C4-2B (cell line): ENCODE measurements around the gene PCED1B.
"Not testable (repeated sequence)": the region's sequence is repeated elsewhere in the genome, so short reads cannot be mapped to it uniquely, and the experiment has no call there.

Experiments
- H3K27ac ChIP-seq: fragments of 450-650 bp; 2 replicates; pipeline ENCODE4 v1.5.1; 2017
- ZFX ChIP-seq: fragments of 450-650 bp; IDR thresholded peaks from 2 replicates; pipeline ENCODE4 v1.6.1; 2017
- TF ChIP-seq, protein P1 (sequence below): fragments of 450-650 bp; conservative IDR thresholded peaks from 2 replicates; pipeline ENCODE4 v1.5.1; 2017; ENCODE audit warnings: mild to moderate bottlenecking

PCED1B gene

DNA sequence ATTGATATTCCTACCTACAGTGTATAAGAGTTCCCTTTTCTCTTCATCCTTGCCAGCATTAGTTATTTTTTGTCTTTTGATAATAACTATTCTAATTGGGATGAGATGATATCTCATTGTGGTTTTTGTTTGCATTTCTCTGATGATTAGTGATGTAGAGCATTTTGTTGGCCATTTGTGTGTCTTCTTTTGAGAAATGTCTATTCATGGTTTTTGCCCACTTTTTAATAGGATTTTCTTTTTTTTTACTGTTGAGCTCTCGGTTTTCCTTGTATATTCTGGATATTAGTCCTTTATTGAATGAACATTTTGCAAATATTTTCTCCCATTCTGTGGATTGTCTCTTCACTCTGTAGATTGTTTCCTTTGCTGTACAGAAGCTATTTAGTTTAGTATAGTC lies 79.9 kb downstream of the PCED1B start:
- H3K27ac ChIP-seq, result no peak overlapping the region
- TF ChIP-seq ZFX, result no peak
- TF ChIP-seq, protein P1, sequence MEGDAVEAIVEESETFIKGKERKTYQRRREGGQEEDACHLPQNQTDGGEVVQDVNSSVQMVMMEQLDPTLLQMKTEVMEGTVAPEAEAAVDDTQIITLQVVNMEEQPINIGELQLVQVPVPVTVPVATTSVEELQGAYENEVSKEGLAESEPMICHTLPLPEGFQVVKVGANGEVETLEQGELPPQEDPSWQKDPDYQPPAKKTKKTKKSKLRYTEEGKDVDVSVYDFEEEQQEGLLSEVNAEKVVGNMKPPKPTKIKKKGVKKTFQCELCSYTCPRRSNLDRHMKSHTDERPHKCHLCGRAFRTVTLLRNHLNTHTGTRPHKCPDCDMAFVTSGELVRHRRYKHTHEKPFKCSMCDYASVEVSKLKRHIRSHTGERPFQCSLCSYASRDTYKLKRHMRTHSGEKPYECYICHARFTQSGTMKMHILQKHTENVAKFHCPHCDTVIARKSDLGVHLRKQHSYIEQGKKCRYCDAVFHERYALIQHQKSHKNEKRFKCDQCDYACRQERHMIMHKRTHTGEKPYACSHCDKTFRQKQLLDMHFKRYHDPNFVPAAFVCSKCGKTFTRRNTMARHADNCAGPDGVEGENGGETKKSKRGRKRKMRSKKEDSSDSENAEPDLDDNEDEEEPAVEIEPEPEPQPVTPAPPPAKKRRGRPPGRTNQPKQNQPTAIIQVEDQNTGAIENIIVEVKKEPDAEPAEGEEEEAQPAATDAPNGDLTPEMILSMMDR, result no peak

DNA sequence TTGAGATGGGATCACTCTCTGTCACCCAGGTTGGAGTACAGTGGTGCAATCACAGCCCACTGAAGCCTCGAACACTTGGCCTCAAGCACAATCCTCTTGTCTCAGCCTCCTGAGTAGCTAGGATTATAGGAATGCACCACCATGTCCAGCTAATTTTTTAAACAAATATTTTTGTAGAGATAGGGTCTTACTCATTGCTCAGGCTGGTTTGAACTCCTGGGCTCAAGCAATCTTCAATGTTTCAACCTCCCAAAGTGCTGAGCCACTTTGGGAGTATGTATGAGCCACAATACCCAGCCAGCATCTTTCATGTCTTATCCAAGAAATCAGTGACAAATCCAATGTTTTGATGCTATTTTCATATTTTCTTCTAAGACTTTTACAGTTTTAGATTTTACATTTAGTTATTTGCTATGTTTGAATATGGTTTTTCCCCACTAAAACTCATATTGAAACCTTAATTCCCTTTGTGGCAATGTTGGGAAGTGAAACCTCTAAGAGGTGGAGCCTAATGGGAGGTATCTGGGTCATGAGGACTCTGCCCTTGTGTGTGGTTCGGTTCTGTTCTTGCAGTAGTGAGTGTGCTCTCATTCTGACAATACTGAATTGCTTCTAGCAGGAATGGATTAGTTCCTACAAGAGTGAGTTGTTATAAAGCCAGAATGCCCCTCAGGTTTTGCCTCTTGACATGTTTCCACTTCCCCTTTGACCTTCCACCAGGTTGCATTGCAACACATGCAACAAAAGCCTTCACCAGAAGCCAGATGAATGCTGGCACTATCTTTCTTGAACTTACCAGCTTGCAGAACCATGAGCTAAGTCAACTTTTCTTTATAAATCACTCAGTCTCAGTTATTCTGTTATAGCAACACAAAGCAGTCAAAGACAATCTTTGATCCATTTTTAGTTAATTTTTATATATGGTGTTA lies 81.2 kb downstream of the PCED1B start:
- TF ChIP-seq, protein P1, result no peak
- no peak for TF ChIP-seq ZFX
- H3K27ac ChIP-seq, result no peak overlapping the region

GRCh38 chr12:47164116-47164515 lies 84.7 kb downstream of the PCED1B start:
- no peak overlapping the region for H3K27ac ChIP-seq
- TF ChIP-seq ZFX, result no peak
- TF ChIP-seq, protein P1, result no peak

DNA sequence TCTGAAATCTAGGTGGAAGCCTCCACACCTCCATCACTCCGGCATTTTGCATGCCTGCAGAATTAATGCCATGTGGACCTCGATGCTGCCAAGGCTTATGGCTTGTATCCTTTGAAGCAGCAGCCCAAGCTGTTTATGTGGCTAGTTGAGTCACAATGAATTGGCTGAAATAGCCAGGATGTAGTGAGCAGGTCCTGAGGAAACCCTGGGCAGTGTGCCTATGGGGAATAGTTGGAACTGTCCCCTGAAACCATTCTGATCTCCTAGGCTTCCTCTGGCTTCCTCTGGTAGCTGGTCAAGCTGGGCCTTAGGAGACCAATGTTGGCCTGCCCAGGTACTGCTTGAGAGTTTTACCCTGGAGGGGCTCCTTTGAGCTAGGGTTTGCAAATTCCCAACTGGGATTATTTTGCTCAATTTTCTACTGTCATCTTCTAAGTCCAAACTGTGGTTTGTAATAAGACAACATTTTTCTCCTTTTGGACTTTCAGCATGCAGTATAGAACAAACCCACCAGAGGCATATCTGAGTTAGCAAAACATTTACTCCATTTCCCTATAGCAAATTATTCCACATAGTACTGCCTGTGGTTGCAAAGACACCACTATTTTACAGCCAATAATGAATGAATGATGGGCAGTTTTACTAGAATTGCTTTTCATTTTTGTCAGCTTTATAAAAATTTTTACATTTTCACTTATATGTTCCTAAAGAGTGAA lies 85.5 kb downstream of the PCED1B start:
- TF ChIP-seq ZFX, result no peak
- TF ChIP-seq, protein P1, result no peak; the same call in 1 of the 2 replicates

GRCh38 chr12:47165934-47166333 lies 86.5 kb downstream of the PCED1B start:
- H3K27ac ChIP-seq, result no peak overlapping the region

More for the DNA sequence above, 85.5 kb downstream of the PCED1B start:
- no peak overlapping the region for H3K27ac ChIP-seq

DNA sequence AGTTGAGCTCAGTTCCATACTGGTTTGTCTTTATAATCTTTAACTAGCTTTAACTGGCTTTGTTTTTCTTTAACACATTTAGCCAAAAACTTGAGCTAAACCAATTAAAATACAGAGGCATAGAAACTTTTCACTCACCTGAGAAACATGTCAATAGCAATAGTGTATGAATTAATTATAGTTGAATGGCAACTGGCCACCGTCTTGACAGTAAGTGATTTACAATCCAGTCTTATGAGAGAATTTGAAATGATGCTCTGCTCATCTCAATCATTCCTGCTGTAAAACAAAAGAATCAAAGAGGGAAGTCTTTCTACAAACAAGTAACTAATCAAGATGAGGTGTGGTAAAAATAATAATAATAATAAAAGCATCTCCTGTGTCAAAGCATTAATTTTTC lies 86.9 kb downstream of the PCED1B start:
- TF ChIP-seq ZFX, result no peak
- TF ChIP-seq, protein P1, result no peak
- no peak overlapping the region for H3K27ac ChIP-seq

More at GRCh38 chr12:47165934-47166333, 86.5 kb downstream of the PCED1B start:
- TF ChIP-seq, protein P1, result no peak
- TF ChIP-seq ZFX, result no peak

GRCh38 chr12:47170281-47170680 lies 90.9 kb downstream of the PCED1B start:
- not testable (repeated sequence) for H3K27ac ChIP-seq
